ENCODE data around the gene PLCB3. TPM values are rescaled to one million over a fixed set of nuclear protein-coding genes. Genes with fewer than 3 reads are reported as not detected.

Gene PLCB3
- polyA plus RNA-seq, 1 experiment, result 11.7 TPM

- ChIA-PET POLR2A (interaction anchor here (0.6 to 1.7 kb wide), 3 partner anchors 59 to 672 kb away, joined by 3 to 4 read pairs (median 4); partner anchors contain the start of genes PRDX5 and TRMT112), CTCF (interaction anchor here (0.9 to 3.9 kb wide), 11 partner anchors 10 to 105 kb away, joined by 3 to 50 read pairs (median 7); partner anchors contain the start of gene CATSPERZ)
- no peaks in the 10 kb centered on the region for H3K27me3 ChIP-seq (ENCODE audit: control insufficient read depth, insufficient read depth, low read length)
- no peak for TF ChIP-seq CTCF (IDR thresholded peaks at IDR 0.05; ENCODE audit: low read depth, low read length)
- H3K4me3 ChIP-seq (ENCODE audit: low read depth, low read length), result peak overlapping the region; percentile 69
- H3K9me3 ChIP-seq (ENCODE audit: control insufficient read depth, insufficient read depth, low read length), result no peaks in the 10 kb centered on the region
- DNase-seq (ENCODE audit: low read depth, low spot score), result no peak
- no peak overlapping the region for H3K27ac ChIP-seq (ENCODE audit: low read depth, low read length)
Measured at GRCh38 chr11:64250415-64251015, 815 bp upstream of the PLCB3 start.

- Histone ChIP-seq H3K27me3 (ENCODE audit: control insufficient read depth, insufficient read depth, low read length) (no peaks in the 10 kb centered on the region), H3K9me3 (ENCODE audit: control insufficient read depth, insufficient read depth, low read length) (no peaks in the 10 kb centered on the region), H3K4me3 (ENCODE audit: low read depth, low read length) (peak overlapping the region; percentile 77), H3K27ac (ENCODE audit: low read depth, low read length) (peak overlapping the region; percentile 11)
- ChIA-PET CTCF (interaction anchor here (0.6 to 3.9 kb wide), 9 partner anchors 9 to 103 kb away, joined by 3 to 50 read pairs (median 3); partner anchors contain the start of gene CATSPERZ), POLR2A (interaction anchor here (0.5 to 1.5 kb wide), 7 partner anchors 11 to 1220 kb away, joined by 3 to 11 read pairs (median 8); partner anchors contain the start of gene FKBP2)
- TF ChIP-seq CTCF (IDR thresholded peaks at IDR 0.05; ENCODE audit: low read depth, low read length), result no peak
- no peak for DNase-seq (ENCODE audit: low read depth, low spot score)
Measured at GRCh38 chr11:64251753-64252002, 348 bp downstream of the PLCB3 start.

- peak overlapping the region; percentile 77 for H3K4me3 ChIP-seq (ENCODE audit: low read depth, low read length)
- DNase-seq (ENCODE audit: low read depth, low spot score), result no peak
- peak; percentile 56 for TF ChIP-seq CTCF (IDR thresholded peaks at IDR 0.05; ENCODE audit: low read depth, low read length)
- no peaks in the 10 kb centered on the region for H3K27me3 ChIP-seq (ENCODE audit: control insufficient read depth, insufficient read depth, low read length)
- ChIA-PET CTCF (interaction anchor here (0.6 to 3.9 kb wide), 12 partner anchors 9 to 397 kb away, joined by 3 to 50 read pairs (median 4); partner anchors contain the start of genes CATSPERZ and TRMT112), POLR2A (interaction anchor here (0.9 to 1.5 kb wide), 5 partner anchors 11 to 19 kb away, joined by 5 to 11 read pairs (median 8); partner anchors contain the start of gene FKBP2)
- H3K9me3 ChIP-seq (ENCODE audit: control insufficient read depth, insufficient read depth, low read length), result no peaks in the 10 kb centered on the region
- H3K27ac ChIP-seq (ENCODE audit: low read depth, low read length), result peak overlapping the region; percentile 11
Measured at GRCh38 chr11:64252003-64252872, 908 bp downstream of the PLCB3 start.

GRCh38 chr11:64253043-64253442 is 1.7 kb downstream of the PLCB3 start:
- Histone ChIP-seq H3K9me3 (ENCODE audit: control insufficient read depth, insufficient read depth, low read length) (no peaks in the 10 kb centered on the region), H3K4me3 (ENCODE audit: low read depth, low read length) (peak overlapping the region; percentile 77), H3K27me3 (ENCODE audit: control insufficient read depth, insufficient read depth, low read length) (no peaks in the 10 kb centered on the region), H3K27ac (ENCODE audit: low read depth, low read length) (no peak overlapping the region)
- no peak for DNase-seq (ENCODE audit: low read depth, low spot score)
- no peak for TF ChIP-seq CTCF (IDR thresholded peaks at IDR 0.05; ENCODE audit: low read depth, low read length)
- ChIA-PET POLR2A (interaction anchor here (1.4 to 1.5 kb wide), 2 partner anchors 10 to 17 kb away, joined by 8 to 11 read pairs; no protein-coding TSS in a partner anchor), CTCF (interaction anchor here (1.0 to 3.9 kb wide), 6 partner anchors 10 to 102 kb away, joined by 3 to 50 read pairs (median 10); partner anchors contain the start of gene CATSPERZ)

All from AG04450 (cell line).